ENCODE measurements around the gene ALG6.

DNA sequence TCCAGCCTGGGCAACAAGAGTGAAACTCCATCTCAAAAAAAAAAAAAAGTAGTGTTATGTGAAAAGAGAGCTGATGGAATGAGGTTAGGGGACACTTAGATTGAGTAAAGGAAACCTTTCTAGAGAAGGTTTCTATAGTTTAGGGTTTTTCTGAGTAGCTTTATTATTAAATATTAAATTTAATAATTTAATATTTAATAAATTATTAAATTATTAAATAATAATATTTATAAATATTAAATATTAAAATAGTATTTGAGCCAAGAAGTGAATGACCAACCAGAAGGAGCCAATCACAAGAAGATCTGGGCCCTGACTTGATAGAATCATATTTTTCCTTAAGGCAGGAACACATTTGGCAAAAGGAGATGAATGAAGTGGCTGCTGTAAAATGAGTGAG, 50.7 kb downstream of the ALG6 start:
- no peak for TF ChIP-seq POLR2A (IDR thresholded peaks at IDR 0.05)
- TF ChIP-seq CTCF (IDR thresholded peaks at IDR 0.05) = no peak
